Measurements from ENCODE around the gene CHPF.

The CHPF gene

DNA sequence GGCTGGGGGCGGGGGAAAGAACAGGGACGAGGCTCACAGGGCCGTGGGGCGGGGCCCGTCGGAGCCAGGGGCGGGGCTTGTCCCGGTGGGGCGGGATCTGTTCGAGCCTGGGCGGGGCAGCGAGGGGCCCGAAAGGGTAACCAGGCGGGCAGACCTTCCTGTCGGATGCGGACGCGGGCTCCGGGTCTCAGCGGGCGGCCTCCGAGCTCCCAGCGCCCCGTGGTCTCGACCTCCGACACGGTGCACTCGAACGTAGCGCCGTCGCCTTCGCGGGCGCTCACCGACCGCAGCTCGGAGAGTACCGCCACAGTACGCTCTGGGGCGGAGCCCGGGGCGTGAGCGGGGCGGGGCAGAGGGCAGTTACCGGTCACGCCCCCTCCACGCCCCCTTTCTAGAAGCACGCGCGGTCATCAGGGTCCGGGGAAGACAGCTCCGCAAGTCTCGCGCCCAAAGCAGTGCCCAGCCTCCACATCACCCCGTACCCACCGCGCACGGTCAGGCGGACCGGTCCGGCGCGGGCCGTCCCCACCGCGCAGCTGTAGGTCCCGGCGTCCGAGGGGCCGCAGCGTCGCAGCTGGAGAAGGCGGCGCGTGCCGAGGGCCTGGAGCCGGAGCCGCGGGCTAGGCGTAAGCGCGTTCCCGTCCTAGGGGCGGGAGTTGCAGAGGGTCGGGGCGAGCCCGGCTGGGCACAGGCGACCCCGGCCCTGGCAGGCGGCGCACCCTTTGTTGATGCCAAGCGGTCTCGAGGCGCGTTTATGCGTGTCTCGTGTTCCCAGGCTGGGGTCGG is 9.0 kb upstream of the CHPF start:
- peak; percentile 65 for DNase-seq (ENCODE audit: low read depth)

DNA sequence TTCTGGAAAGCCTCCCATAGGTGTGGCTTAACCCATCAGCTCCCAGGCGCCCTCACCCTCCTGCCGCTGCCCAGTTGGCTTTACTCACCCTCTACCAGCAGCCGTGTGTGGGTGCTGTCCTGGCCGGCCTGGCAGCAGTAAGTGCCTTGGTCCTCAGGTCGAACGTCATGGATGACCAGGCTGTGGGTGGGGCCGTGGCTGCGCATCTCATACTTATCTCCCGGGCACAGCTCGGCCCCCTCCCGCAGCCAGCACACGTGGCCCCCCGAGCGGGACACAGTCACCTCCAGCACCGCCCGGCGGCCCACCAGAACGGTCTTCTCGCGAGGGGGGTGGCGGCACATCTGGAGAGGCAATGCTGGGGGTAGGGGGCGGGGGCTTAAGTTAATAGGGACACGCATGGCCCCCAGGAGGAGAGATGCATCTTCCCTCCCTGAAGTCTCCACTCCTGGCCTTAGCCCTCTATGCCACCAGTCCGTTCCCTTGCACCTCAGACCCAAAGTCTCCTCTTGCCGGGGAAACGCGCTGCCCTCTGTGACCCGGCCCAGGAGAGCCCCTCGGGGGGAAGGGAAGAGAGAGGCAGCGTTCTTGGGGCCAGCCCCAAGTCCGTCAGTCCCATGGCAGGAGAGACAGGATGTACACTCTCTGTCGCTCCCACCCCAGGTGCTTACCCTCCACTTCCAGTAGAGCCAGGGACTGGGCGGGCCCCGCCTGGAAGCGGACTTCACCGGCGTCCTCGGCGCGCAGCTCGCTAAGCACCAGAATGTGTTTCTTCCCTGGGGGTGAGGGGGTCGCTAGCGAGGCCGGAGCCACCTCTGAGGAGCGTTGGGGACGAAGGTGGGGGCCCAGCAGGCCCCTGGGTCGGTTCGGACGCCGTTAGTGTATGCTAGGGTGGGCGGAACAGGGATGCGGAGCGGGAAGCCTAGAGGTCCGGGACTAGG is 8.1 kb upstream of the CHPF start:
- DNase-seq (ENCODE audit: low read depth) = no peak

DNA sequence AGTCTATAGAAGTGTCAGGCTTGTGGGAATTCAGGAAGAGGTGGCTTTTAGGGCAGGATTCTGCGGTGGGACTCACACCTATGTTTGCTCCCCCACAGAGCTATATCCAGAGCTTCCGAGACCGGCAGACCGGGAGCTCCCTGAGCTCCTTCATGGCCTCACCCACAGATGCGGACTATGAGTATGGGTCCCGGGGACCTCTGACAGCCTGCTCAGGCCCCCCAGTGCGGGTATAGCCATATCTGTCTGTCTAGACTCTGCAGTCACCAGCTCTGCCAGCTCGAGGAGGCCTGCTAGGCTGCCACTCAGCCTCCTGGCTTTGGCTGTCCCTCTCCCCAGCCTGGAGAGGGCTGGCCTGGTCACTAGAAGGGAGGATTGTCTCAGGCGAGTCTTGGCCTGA is 6.0 kb upstream of the CHPF start:
- no peak for DNase-seq (ENCODE audit: low read depth)

DNA sequence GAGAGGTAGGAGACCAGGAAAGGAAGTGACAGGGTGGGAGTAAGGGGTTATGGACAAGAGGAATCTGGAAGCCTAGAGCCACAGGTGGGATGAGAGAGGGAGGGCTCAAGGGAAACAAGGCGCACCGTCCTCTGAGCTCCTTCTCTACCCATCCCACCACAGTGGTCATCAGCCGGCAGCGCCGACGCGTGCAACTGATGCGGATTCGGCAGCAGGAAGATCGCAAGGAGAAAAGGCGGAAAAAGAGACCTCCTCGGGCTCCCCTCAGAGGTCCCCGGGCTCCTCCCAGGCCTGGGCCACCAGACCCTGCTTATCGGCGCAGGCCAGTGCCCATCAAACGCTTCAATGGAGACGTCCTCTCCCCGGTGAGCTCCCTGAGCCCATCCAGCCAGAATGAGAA is 5.4 kb upstream of the CHPF start:
- DNase-seq (ENCODE audit: low read depth) = no peak

DNA sequence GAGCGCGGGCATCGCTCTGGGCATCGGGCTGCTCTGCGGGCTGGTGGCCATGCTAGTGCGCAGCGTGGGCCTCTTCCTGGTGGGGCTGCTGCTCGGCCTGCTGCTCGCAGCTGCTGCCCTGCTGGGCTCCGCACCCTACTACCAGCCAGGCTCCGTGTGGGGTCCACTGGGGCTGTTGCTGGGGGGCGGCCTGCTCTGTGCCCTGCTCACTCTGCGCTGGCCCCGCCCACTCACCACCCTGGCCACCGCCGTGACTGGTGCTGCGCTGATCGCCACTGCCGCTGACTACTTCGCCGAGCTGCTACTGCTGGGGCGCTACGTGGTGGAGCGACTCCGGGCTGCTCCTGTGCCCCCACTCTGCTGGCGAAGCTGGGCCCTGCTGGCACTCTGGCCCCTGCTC is 4.0 kb upstream of the CHPF start:
- DNase-seq (ENCODE audit: low read depth) = no peak

DNA sequence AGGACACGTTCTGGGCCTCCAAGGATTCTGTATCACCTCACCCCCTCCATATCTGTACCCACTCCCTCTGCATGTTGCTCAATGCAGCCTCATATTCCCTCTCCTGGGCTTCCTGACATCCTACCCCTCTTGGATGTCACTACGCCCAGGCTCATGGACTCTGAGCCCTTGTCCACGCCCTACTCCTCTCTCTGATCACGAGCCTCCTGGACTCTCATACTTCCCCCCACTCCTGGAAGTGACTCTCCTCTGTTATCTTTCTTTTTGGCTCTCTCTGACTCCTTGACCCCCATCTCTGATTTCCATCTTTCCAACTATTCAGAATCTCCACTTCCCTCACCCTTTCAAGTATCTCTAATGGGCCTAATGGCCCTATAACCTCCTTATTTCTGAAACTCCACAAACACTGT is 2.3 kb upstream of the CHPF start:
- no peak for DNase-seq (ENCODE audit: low read depth)

DNA sequence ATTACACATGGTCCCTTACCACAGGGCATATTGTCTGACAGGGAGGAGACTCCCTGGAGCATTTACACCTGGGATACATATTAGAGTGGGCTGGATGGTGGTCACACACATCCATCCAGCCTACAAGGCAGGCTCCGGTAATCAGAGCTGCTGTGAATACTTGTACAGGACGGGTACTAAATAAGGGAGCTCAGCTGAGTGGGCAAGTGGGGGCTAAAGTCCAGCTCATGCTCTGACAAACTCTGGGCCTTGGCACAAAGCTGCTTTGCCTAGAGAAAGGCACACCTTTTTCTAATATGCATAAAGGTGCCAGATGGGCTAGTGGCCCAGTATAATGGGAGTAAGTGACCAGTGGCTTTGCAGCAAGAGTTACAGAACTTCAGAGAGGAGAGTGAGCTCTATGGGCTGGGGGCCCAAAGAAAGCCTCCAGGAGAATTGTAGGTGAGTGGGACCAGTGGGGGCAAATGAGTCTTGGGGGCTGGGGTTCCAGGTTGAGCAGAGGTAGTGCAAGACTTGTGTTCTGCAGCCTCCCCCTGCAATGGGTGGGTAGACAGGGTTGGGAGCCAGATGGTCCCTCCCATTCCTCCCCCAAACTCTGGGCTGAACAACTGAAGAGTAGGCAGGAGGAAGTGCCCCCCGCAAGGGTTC is 1.8 kb upstream of the CHPF start:
- no peak for DNase-seq (ENCODE audit: low read depth)

DNA sequence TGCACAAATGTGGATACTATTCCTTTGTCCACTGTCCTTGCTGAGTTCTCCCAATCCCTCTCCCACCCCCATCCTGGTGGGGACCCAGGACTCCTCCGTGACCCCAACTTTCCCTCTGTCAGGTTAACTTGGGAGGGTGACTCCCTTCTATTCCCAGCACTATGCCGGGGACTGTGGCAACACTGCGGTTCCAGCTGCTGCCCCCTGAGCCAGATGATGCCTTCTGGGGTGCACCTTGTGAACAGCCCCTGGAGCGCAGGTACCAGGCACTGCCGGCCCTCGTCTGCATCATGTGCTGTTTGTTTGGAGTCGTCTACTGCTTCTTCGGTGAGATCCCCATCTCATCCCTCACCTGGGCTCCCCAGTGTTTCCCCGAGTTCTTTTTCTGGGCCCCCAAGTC is 958 bp upstream of the CHPF start:
- no peak for DNase-seq (ENCODE audit: low read depth)

DNA sequence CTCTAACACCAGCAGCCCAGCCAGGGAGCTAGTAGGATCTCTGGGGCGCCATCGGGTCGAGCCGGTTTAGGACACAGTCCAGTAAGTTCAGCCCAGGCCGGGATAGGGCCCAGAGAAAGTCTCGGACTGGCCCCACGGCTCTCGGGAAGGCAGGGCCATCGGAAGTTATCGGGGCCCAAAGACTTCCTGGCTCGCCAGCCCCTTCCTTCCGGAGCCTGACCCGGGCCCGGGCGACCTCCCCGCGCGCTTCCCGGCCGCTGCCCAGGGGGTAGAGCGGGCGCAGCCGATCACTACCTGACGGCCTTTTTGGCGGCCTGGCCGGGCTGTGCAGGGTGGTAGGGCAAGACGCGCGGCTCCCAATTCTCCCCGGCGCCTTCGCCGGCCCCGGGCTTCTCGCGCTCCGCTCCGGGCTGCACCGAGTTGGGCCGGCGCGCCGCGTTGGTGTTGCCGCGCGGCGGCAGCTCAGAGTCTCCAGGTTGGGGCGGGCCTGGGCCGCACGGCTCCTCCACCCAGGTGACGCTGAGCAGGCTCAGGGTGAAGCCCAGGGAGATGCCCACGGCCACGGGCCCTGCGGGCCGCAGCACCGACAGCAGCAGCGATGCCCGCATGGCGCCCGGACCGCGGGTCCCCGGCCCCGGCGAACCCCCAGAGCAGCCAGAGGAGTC is 546 bp downstream of the CHPF start:
- DNase-seq (ENCODE audit: low read depth) = no peak

DNA sequence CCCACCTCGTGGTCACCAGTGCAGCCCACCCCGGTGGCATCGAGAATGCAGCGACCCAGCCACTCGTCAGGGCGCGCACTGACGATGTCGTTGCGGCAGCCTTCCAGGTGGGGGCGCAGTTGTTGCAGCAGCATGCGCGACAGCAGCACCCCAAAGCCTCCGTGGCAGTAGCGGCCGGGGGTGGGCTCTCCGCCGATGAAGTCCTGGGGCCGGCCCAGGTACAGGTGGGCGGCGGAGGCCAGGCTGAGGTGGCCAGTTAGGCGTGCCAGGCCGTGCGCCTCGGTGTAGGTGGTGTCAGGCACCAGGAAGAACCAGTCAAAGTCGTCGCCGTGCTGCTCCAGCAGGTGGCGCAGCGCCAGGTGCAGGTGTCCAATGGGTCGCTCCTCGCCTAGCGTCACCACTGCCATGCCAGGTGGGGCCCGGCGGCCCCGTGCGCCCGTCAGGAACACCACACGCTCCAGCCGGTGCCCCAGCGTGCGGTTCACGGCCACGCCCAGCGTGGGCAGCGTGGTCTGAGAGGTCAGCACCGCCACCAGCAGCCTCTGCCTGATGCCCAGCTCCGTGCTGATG is 1.9 kb downstream of the CHPF start:
- DNase-seq (ENCODE audit: low read depth) = peak; percentile 79

DNA sequence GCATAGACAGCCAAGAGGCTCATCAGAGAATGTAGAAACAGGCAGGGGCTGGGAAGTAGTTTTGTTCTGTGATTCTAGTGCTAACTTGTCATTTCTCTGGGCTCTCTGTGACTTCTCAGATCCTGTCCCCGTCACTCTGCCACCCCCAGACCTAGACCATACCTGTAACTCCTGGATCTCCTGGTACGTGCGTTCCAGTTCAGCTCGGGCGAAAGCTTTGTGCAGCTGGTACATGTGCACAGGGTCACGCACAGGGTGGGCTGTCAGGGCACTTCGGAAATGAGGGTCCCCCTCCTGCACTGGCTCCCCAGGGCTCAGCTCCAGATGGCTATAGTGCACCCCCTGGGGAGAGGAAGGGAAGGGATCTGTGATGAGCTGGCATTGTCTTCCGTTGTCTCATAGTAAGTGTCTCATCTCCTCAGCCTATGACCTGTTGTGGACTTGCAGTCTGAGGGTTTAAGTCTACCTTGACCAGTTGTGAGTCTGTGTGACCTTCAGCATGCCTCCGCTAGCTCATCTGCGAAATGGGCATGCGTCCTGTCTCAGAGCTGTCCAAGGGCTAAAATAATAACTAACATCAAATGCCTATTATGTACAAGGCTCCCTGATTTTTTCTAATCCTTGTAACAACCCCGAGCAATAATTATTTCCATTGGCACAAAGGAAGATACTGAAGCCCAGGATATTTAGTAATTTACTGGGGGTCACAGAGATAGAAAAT is 2.7 kb downstream of the CHPF start:
- DNase-seq (ENCODE audit: low read depth) = no peak

DNA sequence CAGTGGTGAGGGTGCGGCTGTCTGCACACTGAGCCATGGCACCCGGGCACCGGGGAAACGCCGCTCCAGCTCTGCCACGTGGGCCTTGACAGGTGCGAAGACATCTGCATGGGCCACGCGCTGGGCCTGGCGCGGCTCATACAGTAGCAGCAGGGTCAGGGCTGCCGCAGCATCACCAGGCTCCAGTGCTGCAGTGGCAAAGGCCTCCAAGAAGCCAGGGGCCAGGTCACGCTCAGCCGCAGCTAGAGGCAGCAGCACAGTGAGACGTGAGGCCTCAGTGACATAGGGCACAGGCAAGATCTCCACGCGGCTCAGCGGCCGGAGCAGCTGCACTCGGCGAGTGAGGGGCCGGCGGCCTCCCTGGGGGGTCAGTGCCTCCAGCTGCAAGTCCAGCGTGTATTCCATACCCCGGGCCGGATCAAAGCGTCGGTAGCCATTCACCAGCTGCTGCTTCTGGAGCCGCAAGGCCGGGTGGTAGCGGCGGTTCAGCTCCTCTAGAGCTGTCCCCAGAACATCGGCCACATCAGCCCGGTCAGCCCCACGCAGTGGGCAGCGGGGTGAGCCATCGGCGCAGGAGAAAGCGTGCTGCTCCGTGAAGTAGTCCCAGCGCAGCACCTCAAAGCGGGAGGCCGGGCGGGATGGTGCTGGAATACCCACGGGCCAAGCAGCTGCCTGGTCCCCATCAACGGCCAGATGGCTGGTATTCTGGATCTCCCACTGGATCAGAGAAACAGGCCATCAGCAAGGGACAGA is 3.5 kb downstream of the CHPF start:
- no peak for DNase-seq (ENCODE audit: low read depth)

DNA sequence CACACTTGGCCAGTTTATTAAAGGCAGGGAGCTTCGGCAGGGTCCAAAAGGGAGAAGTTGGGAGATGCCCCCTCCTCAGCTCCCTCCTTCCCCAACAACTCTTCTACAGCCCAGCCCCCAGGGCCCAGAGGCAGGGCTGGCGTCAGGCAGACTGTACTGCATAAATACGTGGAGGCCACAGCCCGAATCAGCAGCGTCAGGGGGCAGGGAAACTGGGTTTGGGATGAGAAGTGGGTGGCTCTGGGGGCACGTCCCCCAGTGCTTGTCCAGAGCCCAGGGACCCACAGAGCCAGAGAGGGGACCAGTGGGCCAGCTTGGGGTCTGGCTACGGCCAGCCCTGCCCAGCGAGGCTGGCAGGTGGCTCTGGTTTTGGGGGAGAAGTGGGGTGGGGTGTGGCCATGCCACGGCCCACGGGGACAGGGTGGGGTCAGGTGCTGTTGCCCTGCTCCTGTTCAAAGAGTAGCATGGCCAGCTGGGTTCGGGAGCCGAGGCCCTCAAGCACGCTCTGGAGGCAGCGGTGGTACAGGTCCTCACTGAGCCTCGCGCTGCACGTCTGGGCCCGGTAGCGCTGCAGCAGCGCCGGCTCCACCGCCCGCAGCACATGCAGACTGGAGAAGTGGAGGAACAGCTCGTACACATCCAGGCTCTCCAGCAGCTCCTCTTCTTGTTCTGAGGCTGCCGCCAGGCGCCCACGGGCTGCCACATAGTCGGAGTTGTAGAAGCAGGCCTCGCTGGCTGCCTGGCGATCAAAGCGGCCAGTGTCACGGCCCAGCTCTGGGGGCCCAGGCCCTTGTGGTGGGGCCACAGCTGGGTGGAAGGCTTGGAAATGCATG is 4.4 kb downstream of the CHPF start:
- no peak for DNase-seq (ENCODE audit: low read depth)

DNA sequence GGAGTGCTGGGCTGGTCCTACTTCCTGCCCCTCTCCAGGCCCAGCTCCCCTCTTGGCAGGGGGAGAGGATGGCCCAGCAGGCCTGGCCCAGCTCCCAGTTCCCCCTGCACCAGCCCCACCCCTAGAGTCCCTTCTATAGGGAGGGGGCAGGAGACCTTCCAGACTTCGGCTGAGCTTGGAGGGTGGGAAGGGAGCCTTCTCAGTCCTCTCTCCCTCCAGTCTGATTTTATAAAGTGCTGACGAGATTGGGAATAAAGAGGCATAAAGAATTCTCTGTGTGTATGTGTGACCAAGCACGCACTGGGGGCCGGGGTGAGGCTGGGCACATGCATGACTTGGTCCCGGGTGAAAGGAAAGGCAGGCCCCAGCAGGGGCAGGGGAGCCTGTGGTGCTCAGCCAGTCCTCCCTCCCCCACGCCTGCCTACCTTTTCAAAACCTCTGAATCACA is 5.1 kb downstream of the CHPF start:
- DNase-seq (ENCODE audit: low read depth) = no peak

DNA sequence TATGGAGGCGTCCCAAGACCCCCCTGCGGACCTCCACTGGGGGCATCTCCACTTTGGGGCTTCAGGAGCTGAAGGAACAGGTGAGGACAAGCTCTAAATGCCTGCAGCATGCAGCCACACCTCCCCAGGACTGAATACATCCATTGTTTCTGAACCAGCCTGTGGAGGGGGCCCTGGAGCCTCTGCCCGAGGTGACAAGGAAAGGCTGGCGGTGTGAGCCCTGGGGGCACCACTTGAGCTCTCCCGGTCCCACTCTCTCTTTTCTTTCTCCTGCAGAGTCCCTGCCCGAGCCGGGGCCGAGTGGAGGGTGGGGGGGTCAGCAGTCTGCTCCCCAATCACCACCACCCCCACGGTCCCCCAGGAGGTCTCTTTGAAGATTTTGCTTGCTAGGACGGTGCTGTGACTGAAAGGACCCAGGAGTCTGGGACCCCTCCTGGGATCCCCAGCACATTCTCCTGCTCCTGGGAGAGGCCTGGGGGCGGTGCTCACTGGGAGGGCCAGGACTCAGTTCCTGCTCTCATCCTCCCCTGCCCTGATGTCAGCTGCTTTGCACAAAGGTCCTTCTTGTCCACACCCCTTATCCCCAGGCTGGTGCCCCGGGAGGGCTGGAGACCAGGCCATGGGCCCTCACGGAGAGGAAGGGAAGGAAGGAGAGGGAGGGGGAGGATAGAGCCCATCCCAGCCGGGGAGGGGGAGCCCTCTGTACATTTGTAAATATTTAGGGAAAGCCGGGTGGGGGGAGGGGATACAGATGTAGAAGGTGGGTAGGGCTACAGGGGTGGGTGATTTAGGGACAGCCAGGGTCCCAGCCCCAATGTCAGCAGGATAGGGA is 5.7 kb downstream of the CHPF start:
- DNase-seq (ENCODE audit: low read depth) = no peak

DNA sequence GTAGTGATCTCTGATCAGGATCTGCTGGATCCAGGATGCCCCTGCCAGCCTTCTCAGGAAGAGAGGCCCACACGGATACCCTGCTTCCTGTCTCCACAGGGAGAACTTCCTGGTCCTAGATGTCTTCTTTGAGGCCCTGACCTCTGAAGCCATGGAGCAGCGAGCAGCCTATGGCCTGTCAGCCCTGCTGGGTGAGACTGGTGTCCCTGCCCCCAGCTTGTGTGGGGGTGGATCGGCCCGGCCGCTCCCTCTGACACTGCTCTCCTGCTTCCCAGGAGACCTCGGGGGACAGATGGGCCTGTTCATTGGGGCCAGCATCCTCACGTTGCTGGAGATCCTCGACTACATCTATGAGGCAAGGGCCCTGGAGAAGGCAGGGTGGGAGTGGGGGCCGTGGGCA is 6.6 kb downstream of the CHPF start:
- no peak for DNase-seq (ENCODE audit: low read depth)

DNA sequence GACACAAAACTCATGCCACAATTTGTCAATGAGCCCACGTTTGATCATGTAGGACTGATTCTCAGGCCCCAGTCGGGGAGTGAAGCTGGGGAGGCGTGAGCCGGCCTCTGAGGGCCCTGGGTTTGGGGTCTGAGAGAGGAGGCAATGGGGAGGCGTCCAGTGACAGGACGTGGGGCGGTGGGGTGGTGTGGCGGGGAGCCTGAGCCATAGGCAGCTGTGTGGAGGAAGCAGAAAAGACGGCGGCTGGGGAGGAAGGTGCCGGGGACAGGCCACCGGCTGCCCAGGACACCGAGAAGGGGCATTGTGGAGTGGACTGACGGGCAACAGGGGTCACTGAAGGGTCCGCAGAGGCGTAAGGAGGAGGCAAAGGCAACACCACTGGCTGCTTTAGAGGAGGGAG is 7.2 kb downstream of the CHPF start:
- DNase-seq (ENCODE audit: low read depth) = no peak

DNA sequence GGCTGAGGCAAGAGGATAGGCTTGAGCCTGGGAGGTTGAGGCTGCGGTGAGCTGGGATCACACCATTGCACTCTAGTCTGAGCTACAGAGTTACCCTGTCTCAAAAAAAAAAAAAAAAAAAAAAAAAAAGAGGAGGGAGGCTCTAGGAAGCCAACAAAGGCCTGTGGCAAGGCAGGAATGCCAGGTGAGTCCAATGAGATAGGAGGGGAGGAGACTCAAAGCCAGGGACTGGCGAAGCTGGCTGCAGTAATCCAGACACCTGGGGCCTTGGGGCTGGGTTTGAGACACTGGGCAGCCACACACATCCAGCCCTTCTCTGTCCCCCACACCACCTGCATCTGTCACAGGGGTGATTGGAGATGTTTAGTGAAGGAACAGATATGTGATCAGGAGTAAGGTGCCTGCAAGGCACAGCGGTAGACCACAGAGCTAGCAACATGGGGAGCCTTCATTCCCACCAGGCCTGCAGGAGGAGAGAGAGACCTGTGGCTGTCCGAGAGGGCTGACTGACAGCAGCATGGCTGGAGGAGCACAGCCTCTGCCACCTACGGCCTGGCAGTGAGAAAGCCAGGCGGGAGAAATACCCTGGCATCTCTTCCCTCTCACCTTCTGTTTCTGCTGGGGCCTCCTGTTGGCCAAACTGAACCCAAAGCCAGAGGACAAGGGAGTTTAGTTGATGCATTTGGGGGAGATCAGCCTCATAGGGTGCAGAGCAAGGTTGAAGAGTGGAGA is 9.5 kb downstream of the CHPF start:
- no peak for DNase-seq (ENCODE audit: low read depth)

Measured in T follicular helper cell (primary cell).